ENCODE measurements around the gene SCCPDH.

The SCCPDH gene

DNA sequence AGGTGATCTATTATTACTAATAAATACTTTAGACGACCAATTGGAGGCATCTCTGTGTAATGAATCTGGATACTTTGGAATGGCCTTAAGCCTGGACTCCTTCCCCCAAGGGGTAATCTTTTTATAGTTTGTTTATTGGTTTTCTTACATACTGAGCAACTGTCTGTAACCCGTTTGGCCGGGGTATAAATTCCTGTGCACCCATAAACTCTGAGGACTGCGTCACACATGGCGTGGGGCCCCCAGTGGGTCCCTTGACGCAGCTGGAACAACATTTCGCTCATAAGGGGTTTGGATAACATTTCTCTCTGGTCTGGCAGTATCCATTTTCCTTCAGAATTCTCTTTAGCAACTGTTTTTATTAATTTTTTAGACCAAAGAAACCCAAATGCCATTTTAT is 26.5 kb downstream of the SCCPDH start:
- DNase-seq (ENCODE audit: low spot score): no peak

DNA sequence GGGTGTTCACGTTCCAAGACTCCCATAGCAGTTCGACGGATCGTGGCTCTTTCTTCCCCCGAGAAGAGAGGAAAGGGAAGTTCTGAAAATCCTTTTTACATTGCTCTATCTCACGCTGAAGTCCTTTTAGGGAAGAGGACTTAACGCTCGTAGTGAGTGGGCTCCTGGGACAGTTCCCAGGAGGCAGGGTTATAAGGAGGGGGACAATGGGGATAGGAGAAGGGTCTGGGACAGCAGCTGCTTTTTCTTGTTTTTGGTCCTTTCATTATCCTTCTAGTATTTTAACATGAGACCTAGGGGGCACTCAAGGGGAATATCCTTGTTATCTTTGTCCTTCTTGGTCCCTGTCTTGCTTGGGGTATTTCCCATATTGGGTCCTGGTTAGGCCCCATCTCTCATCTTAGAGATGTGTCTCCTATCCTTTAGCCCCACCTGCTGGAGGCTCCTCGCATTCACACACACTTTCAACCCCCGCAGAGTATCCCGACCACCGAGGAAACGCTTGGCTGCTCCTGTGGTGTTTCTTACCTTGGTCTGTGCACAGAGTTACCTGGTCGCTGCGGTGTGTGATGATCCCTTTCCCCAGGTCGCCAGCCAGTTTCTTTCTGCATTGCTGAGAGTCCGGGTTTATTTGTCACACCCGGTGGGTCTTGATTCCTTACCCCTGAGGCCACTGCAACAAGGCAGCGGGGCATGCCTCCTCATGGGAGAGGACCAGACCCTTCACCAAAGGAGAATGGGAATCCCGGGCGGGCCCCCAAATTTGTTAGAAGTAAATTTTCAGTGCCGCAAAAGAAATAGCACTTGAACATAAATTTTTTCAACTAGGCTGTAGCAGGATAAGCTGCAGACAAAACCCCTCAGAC is 29.7 kb downstream of the SCCPDH start:
- DNase-seq (ENCODE audit: low spot score): peak; percentile 53

GRCh38 chr1:246755419-246755818 is 31.2 kb downstream of the SCCPDH start:
- DNase-seq (ENCODE audit: low spot score): no peak

- DNase-seq (ENCODE audit: low spot score): no peak
Observed at GRCh38 chr1:246760422-246761347, 36.5 kb downstream of the SCCPDH start.

GRCh38 chr1:246761396-246761795 is 37.2 kb downstream of the SCCPDH start:
- DNase-seq (ENCODE audit: low spot score): no peak

DNA sequence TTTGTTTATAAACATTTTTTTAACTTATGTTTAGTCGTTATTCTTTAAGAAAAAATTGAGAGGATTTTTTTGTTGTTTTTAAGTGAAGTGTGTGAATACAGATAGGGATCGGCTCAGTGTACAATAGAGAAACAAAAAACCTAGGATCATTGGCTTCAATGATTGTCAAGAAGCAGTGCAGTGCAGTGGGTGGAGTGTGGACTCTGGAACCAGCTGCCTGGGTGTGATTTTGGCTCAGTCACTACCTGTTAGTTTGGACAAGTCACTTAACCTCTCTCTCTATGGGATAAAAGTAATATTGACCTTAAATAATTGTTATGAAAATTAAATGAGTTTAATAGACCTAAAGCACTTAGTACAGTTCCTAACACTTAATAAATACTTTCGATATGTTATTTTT is 41.3 kb downstream of the SCCPDH start:
- DNase-seq (ENCODE audit: low spot score): no peak

DNA sequence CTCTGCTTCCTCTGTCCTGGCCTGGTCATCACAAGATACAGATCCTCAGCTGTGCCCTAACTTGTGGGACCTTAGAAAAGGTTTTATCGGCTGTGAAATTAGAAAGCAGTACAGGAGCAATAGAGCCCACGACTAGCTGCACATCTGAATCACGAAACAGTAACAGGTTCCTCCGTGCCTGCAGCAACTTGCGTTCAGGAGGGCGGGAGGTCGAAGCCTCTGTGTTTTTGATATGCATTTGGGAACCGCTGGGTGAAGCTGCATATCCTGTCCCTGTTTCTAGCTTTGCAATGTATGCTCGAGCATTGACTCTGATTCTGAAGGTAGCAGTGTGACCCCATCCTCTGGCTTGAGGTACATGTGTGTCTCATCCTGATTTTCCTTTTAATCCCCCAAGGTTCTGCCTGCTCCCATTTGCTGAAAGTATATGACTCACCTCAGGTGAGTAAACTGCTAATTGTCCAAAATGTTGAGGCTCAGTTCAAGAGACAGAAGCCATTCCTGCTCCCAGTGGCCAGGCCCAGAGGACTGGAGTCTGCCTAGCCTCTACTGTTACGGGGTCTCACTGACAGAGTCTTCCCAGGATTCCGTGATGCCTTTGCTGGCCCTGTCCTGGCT is 44.3 kb downstream of the SCCPDH start:
- DNase-seq (ENCODE audit: low spot score): no peak

GRCh38 chr1:246769306-246769705 is 45.1 kb downstream of the SCCPDH start:
- DNase-seq (ENCODE audit: low spot score): no peak

- DNase-seq (ENCODE audit: low spot score): no peak
Observed at GRCh38 chr1:246771366-246771765, 47.2 kb downstream of the SCCPDH start.

- DNase-seq (ENCODE audit: low spot score): no peak
Observed at GRCh38 chr1:246772686-246773085, 48.5 kb downstream of the SCCPDH start.

DNA sequence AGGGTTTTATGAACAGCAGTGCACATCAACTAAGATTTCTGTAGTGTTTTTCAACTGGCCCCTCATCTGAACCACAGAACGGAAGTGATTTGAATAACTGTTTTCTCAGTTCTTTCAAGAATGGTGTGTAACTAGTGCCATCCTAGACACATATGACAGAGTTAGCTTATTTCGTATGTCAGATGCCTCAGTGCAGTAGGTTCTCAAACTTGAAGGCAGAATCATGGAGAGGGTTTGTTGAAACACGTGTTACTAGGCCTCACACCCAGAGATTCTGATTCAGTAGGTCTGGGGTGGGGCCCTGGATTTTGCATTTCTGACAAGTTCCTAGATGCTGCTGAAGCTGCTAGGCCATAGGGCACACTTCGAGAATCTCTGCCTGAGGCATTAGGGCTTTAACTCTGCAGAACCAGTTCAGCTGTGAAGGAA is 49.0 kb downstream of the SCCPDH start:
- DNase-seq (ENCODE audit: low spot score): no peak

DNA sequence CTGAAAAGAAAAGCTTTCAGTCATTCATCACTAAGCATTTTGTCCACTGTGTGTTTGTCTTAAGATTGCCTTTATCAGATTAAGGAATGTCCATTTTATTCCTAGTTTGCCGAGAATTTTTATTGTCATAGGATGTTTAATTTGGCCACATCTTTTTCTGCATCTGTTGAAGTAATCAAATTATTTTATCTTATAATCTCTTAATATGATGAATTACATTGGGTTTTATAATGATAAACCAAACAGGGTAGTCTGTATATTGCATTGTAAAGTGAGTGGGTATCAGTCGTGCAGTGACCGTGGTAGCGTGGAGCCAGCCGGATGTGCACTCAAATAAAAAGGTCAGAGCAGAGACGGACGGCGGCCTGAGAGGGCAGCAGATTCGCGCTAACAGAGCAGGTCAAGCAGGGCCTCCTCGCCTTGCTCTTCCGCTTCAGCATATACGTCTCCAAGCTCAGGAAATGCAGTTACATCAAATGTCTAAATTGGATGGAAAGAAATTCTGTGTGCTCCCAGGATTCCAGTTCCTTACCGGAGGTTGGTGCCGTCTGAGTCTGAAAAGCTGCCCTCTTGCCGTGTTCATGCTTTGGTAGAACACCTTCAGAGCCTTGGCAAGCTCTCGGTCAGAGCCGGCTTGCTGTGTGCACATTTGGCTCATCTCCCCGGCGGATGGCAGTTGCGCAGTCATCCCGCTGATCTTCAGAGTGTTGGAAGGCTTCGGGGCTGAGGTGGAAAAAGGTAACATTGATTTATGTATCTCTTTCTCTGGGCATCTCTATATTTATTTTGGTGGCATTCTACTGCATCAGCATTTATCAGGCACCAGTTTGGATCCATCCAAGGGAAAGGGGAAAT is 51.5 kb downstream of the SCCPDH start:
- no peak for DNase-seq (ENCODE audit: low spot score)

GRCh38 chr1:246776923-246777322 is 52.7 kb downstream of the SCCPDH start:
- no peak for DNase-seq (ENCODE audit: low spot score)

- no peak for DNase-seq (ENCODE audit: low spot score)
Observed at GRCh38 chr1:246778663-246779062, 54.5 kb downstream of the SCCPDH start.

DNA sequence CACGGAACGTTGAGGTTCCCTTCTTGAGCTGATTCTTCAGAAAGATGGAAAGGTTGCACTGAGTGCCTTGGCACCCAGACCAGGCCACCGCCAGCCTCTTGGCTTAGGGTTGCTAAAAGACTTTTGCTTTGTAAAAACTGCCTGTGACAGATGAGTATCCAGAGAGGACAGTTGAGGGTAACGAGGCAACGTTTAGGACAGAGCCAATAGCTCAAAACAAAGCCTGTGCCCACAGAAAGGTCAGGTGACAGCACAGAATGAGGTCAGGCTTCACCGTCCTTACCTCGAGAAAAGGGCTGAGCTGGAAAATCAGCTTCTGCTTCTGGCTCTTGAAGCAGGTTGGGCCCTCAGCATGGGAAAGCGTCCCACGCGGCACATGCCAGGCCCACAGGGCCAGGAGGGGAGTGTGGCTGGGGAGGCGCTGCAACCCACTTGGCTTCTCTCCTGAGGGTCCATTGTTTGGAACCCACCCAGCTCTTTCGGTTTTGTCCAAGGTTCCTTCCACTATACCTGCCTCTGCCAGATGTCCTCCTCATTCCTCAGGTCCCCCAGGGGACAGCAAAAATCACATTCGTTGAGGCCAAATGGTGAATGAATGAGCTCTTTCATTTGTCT is 55.5 kb downstream of the SCCPDH start:
- DNase-seq (ENCODE audit: low spot score): no peak

DNA sequence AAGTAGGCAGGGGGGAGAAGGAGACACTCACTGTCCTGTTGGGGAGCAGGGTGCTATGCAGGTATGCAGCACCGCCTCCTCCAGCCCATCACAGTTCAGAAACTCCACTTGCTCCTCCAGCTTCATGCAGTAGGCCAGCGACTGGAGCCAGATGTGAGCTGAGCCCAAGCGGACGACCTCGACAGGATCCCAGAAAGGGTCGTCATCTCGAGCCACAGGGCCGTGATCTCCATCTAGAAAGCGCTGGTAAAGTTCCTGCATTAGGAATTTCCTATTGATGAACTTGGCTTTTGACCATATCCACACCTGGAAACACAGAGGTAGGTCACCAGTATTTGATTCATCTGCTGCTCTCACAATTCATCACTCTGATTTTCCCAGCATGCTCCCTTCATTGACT is 56.1 kb downstream of the SCCPDH start:
- no peak for DNase-seq (ENCODE audit: low spot score)

DNA sequence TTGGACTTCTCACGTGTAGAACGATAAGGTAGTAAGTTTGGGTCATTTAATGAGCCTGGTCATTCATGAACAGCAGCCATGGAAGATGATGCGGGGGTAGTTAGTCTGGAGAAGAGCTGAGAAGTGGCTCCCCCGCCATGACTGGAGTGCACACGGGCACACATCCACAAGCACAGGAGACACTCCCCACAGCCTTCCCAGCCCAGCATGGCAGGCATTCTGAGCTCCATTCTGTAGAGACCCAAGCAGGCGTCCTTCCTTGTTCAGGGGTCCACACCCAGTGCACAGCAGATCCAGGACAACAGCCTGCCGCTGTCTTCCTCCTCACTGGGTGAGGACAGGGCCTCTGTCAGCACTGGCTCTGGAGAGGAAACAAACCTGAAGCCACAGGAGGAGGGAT is 57.0 kb downstream of the SCCPDH start:
- DNase-seq (ENCODE audit: low spot score): no peak

GRCh38 chr1:246782120-246782900 is 58.1 kb downstream of the SCCPDH start:
- no peak for DNase-seq (ENCODE audit: low spot score)

DNA sequence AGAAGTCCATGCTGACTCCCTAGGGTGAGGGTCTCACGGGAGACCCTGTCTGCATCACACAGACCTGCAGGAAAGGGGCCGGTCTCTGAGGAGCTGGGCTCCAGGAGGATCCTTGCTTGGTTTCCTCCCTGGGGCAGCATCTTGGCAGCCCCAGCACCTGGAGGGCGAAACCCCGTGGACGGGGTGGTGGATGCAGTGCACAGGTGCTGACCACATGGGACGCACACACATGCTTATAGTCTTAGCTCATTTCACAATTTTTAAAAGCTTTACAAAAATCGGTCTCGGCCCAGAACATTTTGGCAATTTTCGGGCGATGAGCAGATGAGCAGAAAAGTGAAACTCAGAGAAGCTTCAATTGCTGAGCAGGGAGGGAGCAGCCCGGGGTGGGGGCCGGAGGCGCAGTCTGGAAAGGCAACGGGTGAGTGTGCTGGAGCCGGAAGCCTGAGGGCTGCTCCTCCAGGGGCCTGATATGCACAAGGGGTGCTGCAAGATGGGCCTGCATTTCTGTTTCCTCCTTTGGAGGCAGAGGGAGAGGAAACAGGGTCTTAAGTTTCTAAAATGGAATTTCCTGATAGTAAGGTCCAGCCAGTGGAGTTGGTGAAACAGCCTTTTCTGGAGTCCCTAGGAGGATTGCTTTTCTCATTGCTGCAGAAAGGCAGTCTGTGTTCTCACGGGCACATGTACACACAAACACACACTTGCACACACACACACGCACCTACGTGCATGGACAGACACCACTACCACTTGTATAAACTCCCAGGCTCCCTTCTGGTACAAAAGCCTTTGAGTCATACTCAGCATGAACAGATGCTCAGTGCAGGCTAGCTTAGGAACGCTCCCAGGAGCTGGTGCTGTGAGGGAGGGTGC is 60.6 kb downstream of the SCCPDH start:
- no peak for DNase-seq (ENCODE audit: low spot score)

Data from CD4-positive, alpha-beta T cell treated with Interleukin-15 for 4 hours (primary cell).